Gastroesophageal sphincter (tissue), 4 donors: ENCODE results near the gene C20orf96. TPM values are rescaled to one million over a fixed set of nuclear protein-coding genes. Genes with fewer than 3 reads are reported as not detected.

Experiments used
- ATAC-seq: fragments of 150-250 bp; one replicate; pipeline ENCODE4 v1.9.1; 2016; ENCODE audit warnings: mild to moderate bottlenecking, moderate library complexity
- H3K27ac ChIP-seq, 4 donors: fragments of 200-600 bp; sonication (generic) in 3 of 4; 1 replicate in 3 of 4; 2 replicates in 1 of 4; pipeline ENCODE4 v1.5.1; 2016 to 2019
- H3K27me3 ChIP-seq: fragments of 200-600 bp; sonication (generic); one replicate; pipeline ENCODE4 v1.5.1; 2019
- H3K36me3 ChIP-seq, 2 donors: fragments of 200-600 bp; sonication (generic); one replicate each; pipeline ENCODE4 v1.5.1; 2019; ENCODE audit warnings: control low read depth in 1 of 2
- H3K4me1 ChIP-seq, 3 donors: fragments of 200-600 bp; sonication (generic); 1 replicate in 2 of 3; 2 replicates in 1 of 3; pipeline ENCODE4 v1.5.1; 2016 to 2019; ENCODE audit warnings: control low read depth in 2 of 3
- H3K4me3 ChIP-seq, 2 donors: fragments of 200-600 bp; sonication (generic); one replicate each; pipeline ENCODE4 v1.5.1; 2019; ENCODE audit warnings: mild to moderate bottlenecking in 1 of 2, moderate library complexity in 1 of 2
- H3K9me3 ChIP-seq, 3 donors: fragments of 200-600 bp; sonication (generic); one replicate each; pipeline ENCODE4 v1.5.1; 2017 to 2019; ENCODE audit warnings: control low read depth in 2 of 3
- CTCF ChIP-seq, 4 experiments: fragments of 200-600 bp in 2 of 4; fragments of 450-650 bp in 2 of 4; sonication (generic) in 1 of 4; IDR thresholded peaks; one replicate each; pipeline ENCODE4 v1.5.1; 2017 to 2019; ENCODE audit warnings: antibody characterized with exemption in 4 of 4, mild to moderate bottlenecking in 2 of 4, moderate library complexity in 2 of 4
- EP300 ChIP-seq: sonication (generic); formaldehyde crosslinking; IDR thresholded peaks from one replicate; pipeline ENCODE4 v1.6.1; 2017; ENCODE audit warnings: antibody characterized with exemption, mild to moderate bottlenecking
- POLR2A ChIP-seq, 2 donors: fragments of 450-650 bp; IDR thresholded peaks; one replicate each; pipeline ENCODE4 v1.6.1; 2017; ENCODE audit warnings: antibody characterized with exemption in 2 of 2, mild to moderate bottlenecking in 2 of 2, moderate library complexity in 1 of 2
- POLR2AphosphoS5 ChIP-seq: sonication (generic); formaldehyde crosslinking; IDR thresholded peaks from one replicate; pipeline ENCODE4 v1.6.1; 2017; ENCODE audit warnings: antibody characterized with exemption
- WGBS, 2 donors: methylation state at CpG; one replicate each; pipeline ENCODE4 v1.1.5; 2018; ENCODE audit warnings: low coverage in 1 of 2; 5-methylcytosine and 5-hydroxymethylcytosine counted together
- total RNA-seq, 4 donors: library from RNA; depleted of rRNA; stranded (reverse); fragments of >200 nt; gene quantifications; one replicate each; pipeline ENCODE4 v1.1.0, GENCODE V29; 2016

The C20orf96 gene
- total RNA-seq, 4 donors from 2014 or later, result 0.67 to 3.1 (median 1.3) TPM

- Histone ChIP-seq H3K36me3 (no peaks in the 10 kb centered on the region), H3K27ac (peak overlapping the region in 1 of 4 donors; percentile 87), H3K9me3 (no peaks in the 10 kb centered on the region), H3K4me1 (peaks cover 0 to 24% (median 3%) of the 10 kb centered on the region in 3 donors), H3K4me3 (no peak overlapping the region), H3K27me3 (no peaks in the 10 kb centered on the region)
- TF ChIP-seq POLR2AphosphoS5, result no peak
- TF ChIP-seq POLR2A (IDR thresholded peaks at IDR 0.05), result no peak
- no peak for ATAC-seq
- WGBS, 2 donors, result 88 to 92% methylated on average over 2 to 3 of the region's 3 CpGs
Measured at GRCh38 chr20:288956-289692, 1.4 kb downstream of the C20orf96 start.

GRCh38 chr20:286508-286907 lies 4.0 kb downstream of the C20orf96 start:
- TF ChIP-seq POLR2A (IDR thresholded peaks at IDR 0.05), result no peak
- no peak for TF ChIP-seq POLR2AphosphoS5
- no peak for TF ChIP-seq EP300
- no peak for TF ChIP-seq CTCF (IDR thresholded peaks at IDR 0.05)
- Histone ChIP-seq H3K4me3 (no peak overlapping the region), H3K27ac (no peak overlapping the region), H3K36me3 (peaks cover 0 to 22% of the 10 kb centered on the region in 2 donors), H3K27me3 (no peaks in the 10 kb centered on the region), H3K9me3 (no peaks in the 10 kb centered on the region), H3K4me1 (peaks cover 0 to 22% (median 3%) of the 10 kb centered on the region in 3 donors)
- no peak for ATAC-seq
- 81 to 83% methylated on average over 1 to 2 of the region's 2 CpGs for WGBS, 2 donors

DNA sequence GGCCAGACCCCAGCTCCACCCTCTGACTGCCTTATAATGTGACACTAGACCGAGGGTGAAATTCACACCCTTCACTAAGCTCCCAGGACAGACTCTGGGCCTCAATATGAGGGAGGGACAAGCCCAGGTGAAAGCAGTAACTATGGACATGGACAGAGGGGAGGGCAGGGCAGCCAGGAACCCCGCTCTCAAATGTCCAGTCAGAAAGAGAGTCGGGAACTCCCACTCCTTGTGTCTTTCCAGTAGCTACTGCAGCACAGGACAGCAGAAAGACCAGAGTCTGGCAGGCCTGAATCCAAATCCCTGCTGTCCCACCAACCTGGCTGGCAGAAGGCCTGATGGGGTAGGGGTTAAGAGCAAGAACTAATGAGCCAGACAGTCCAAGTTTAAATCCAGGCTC lies 6.4 kb downstream of the C20orf96 start:
- H3K4me3 ChIP-seq, result no peak overlapping the region
- H3K27ac ChIP-seq, result no peak overlapping the region
- WGBS, 2 donors, result 72 to 100% methylated on average over 1 to 2 of the region's 3 CpGs
- H3K27me3 ChIP-seq, result no peaks in the 10 kb centered on the region
- peaks cover 0 to 3% (median 0%) of the 10 kb centered on the region in 3 donors for H3K4me1 ChIP-seq
- no peaks in the 10 kb centered on the region for H3K9me3 ChIP-seq
- no peak for ATAC-seq
- peaks cover 0 to 33% of the 10 kb centered on the region in 2 donors for H3K36me3 ChIP-seq
- TF ChIP-seq EP300 (no peak), POLR2AphosphoS5 (no peak), POLR2A (IDR thresholded peaks at IDR 0.05) (no peak)

GRCh38 chr20:278607-279571 lies 11.7 kb downstream of the C20orf96 start:
- no peaks in the 10 kb centered on the region for H3K27me3 ChIP-seq
- H3K27ac ChIP-seq, result no peak overlapping the region
- no peak for TF ChIP-seq POLR2A (IDR thresholded peaks at IDR 0.05)
- TF ChIP-seq POLR2AphosphoS5, result no peak
- TF ChIP-seq CTCF (IDR thresholded peaks at IDR 0.05), result no peak
- no peak for TF ChIP-seq EP300
- H3K36me3 ChIP-seq, result peaks cover 0 to 73% of the 10 kb centered on the region in 2 donors
- WGBS, 2 donors, result 40 to 48% methylated on average over 2 to 28 of the region's 88 CpGs
- H3K4me3 ChIP-seq, result no peak overlapping the region
- H3K4me1 ChIP-seq, result no peaks in the 10 kb centered on the region
- ATAC-seq, result peak; percentile 46
- no peaks in the 10 kb centered on the region for H3K9me3 ChIP-seq

GRCh38 chr20:278181-278580 lies 12.4 kb downstream of the C20orf96 start:
- Histone ChIP-seq H3K4me1 (no peaks in the 10 kb centered on the region), H3K4me3 (no peak overlapping the region), H3K36me3 (peaks cover 0 to 66% of the 10 kb centered on the region in 2 donors), H3K9me3 (no peaks in the 10 kb centered on the region), H3K27me3 (no peaks in the 10 kb centered on the region), H3K27ac (no peak overlapping the region)
- WGBS, 2 donors, result 70% methylated on average over 4 of the region's 5 CpGs; no CpG with 5 or more reads in 1 of the 2 donors
- ATAC-seq, result no peak
- TF ChIP-seq CTCF (IDR thresholded peaks at IDR 0.05), result no peak
- TF ChIP-seq POLR2AphosphoS5, result no peak
- no peak for TF ChIP-seq POLR2A (IDR thresholded peaks at IDR 0.05)
- no peak for TF ChIP-seq EP300
